ENCODE data around the gene KCNK3. TPM values are rescaled to one million over a fixed set of nuclear protein-coding genes. Genes with fewer than 3 reads are reported as not detected.

KCNK3 gene
- total and polyA plus RNA-seq, 2 donors from 2014 or later = 2.1 to 8.1 TPM

DNA sequence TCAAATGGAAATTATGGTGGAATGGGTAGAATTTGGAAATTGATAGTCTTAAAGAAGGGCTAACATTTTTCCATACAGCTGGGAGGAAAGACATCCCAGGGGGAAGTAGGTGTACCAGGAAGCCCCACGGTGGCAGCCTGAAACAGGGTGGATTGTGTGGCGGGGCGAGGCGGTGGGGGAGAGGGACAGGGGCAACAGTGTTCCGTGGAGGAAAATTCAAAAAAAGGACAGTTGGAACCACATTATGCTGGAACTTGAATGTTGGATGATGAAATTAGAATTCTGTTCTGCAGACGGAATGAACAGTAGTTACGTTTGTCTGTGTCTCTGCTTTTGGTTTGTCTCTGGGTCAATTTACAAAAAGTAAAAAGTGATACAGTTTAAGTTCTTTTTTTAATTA, 40.7 kb upstream of the KCNK3 start:
- H3K27me3 ChIP-seq (ENCODE audit: control insufficient read depth, insufficient read depth, low read length) = no peaks in the 10 kb centered on the region
- H3K9ac ChIP-seq (ENCODE audit: low read length in 3 of 3) = no peak overlapping the region
- no peaks in the 10 kb centered on the region for H3K36me3 ChIP-seq (ENCODE audit: control insufficient read depth in 2 of 3, insufficient read depth in 3 of 3, low read length in 3 of 3)
- no peaks in the 10 kb centered on the region for H3K9me3 ChIP-seq (ENCODE audit: control insufficient read depth in 2 of 3, insufficient read depth in 1 of 3, low read length in 3 of 3)
- TF ChIP-seq, protein P1, sequence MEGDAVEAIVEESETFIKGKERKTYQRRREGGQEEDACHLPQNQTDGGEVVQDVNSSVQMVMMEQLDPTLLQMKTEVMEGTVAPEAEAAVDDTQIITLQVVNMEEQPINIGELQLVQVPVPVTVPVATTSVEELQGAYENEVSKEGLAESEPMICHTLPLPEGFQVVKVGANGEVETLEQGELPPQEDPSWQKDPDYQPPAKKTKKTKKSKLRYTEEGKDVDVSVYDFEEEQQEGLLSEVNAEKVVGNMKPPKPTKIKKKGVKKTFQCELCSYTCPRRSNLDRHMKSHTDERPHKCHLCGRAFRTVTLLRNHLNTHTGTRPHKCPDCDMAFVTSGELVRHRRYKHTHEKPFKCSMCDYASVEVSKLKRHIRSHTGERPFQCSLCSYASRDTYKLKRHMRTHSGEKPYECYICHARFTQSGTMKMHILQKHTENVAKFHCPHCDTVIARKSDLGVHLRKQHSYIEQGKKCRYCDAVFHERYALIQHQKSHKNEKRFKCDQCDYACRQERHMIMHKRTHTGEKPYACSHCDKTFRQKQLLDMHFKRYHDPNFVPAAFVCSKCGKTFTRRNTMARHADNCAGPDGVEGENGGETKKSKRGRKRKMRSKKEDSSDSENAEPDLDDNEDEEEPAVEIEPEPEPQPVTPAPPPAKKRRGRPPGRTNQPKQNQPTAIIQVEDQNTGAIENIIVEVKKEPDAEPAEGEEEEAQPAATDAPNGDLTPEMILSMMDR (IDR thresholded peaks at IDR 0.05; ENCODE audit: borderline replicate concordance, extremely low read depth, insufficient read depth) = no peak
- H3K27ac ChIP-seq (ENCODE audit: low read depth in 2 of 2, low read length in 2 of 2) = no peak overlapping the region
- intact Hi-C loops (cut with DNase I) = no loop called here
- H3K4me1 ChIP-seq (ENCODE audit: control insufficient read depth in 2 of 3, insufficient read depth in 2 of 3, low read depth in 1 of 3, low read length in 3 of 3) = no peaks in the 10 kb centered on the region
- DNase-seq (peak in 1 of 5 donors; percentile 22), FAIRE-seq (no peak)
- H3K4me3 ChIP-seq (ENCODE audit: low read length in 3 of 3) = no peak overlapping the region

DNA sequence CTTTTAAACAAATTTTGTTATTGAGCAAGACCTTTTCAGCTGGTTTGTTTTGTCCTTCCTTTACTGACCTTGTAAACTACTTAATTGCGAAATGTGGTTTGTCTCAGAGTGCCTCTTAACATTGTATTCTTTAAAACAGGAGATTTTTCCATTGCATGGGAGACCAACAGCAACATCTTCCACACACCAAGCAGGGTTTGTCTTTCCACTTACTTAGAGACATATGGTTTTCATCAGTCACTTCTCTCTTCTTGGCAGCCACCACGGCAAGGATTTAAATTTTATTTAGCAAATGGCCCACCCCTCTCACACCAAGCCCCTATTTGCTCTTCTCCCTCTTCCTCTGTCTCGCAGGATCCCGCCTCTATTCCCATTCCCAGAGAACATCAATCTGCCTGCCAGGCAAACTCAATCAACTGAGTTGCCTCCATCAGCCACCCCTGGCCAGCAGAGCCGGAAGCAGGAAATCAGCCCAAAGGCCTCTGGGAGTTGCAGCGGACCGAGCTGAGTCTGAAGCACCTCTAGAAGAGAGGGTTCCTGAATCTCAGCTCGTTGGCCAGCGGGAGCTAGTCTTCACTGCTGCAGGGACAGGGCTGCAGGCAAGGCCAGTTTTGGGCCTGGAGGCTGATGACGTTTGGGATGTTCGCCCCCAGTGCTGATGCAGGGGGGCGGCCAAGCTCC, 40.0 kb upstream of the KCNK3 start:
- Histone ChIP-seq H3K27me3 (ENCODE audit: control insufficient read depth, insufficient read depth, low read length) (no peaks in the 10 kb centered on the region), H3K27ac (ENCODE audit: low read depth in 2 of 2, low read length in 2 of 2) (no peak overlapping the region), H3K9ac (ENCODE audit: low read length in 3 of 3) (no peak overlapping the region), H3K9me3 (ENCODE audit: control insufficient read depth in 2 of 3, insufficient read depth in 1 of 3, low read length in 3 of 3) (no peaks in the 10 kb centered on the region), H3K4me1 (ENCODE audit: control insufficient read depth in 2 of 3, insufficient read depth in 2 of 3, low read depth in 1 of 3, low read length in 3 of 3) (no peaks in the 10 kb centered on the region), H3K36me3 (ENCODE audit: control insufficient read depth in 2 of 3, insufficient read depth in 3 of 3, low read length in 3 of 3) (no peaks in the 10 kb centered on the region), H3K4me3 (ENCODE audit: low read length in 3 of 3) (no peak overlapping the region)
- FAIRE-seq (no peak), DNase-seq (peak in 4 of 5 donors; percentile 55 to 91 (median 60))
- intact Hi-C loops (cut with DNase I) = no loop called here
- TF ChIP-seq, protein P1 (IDR thresholded peaks at IDR 0.05; ENCODE audit: borderline replicate concordance, extremely low read depth, insufficient read depth) = no peak

- TF ChIP-seq, protein P1 (IDR thresholded peaks at IDR 0.05; ENCODE audit: borderline replicate concordance, extremely low read depth, insufficient read depth) = no peak
- Histone ChIP-seq H3K4me3 (ENCODE audit: low read length in 3 of 3) (no peak overlapping the region), H3K36me3 (ENCODE audit: control insufficient read depth in 2 of 3, insufficient read depth in 3 of 3, low read length in 3 of 3) (no peaks in the 10 kb centered on the region), H3K9me3 (ENCODE audit: control insufficient read depth in 2 of 3, insufficient read depth in 1 of 3, low read length in 3 of 3) (no peaks in the 10 kb centered on the region), H3K9ac (ENCODE audit: low read length in 3 of 3) (no peak overlapping the region), H3K27ac (ENCODE audit: low read depth in 2 of 2, low read length in 2 of 2) (no peak overlapping the region), H3K27me3 (ENCODE audit: control insufficient read depth, insufficient read depth, low read length) (no peaks in the 10 kb centered on the region), H3K4me1 (ENCODE audit: control insufficient read depth in 2 of 3, insufficient read depth in 2 of 3, low read depth in 1 of 3, low read length in 3 of 3) (no peaks in the 10 kb centered on the region)
- intact Hi-C loops (cut with DNase I) = no loop called here
- no peak for FAIRE-seq
- peak in 1 of 5 donors; percentile 27 for DNase-seq
These were observed 39.1 kb upstream of the KCNK3 start for GRCh38 chr2:26653207-26654060.
